ENCODE results near the gene NKTR. TPM values are rescaled to one million over a fixed set of nuclear protein-coding genes. Genes with fewer than 3 reads are reported as not detected.
A peak's percentile ranks its signal among the peaks of the same experiment; 100 is the strongest.

The NKTR gene
- total RNA-seq, 1 experiment from 2014 or later = 89.3 TPM

GRCh38 chr3:42667096-42667522, 66.6 kb downstream of the NKTR start:
- TF ChIP-seq ZNF425 (CRISPR knock-in tag; conservative IDR thresholded peaks at IDR 0.05) (no peak), SMAD3 (CRISPR knock-in tag; IDR thresholded peaks at IDR 0.05; ENCODE audit: borderline replicate concordance) (no peak), ATF6 (CRISPR knock-in tag; IDR thresholded peaks at IDR 0.05) (no peak), TP53 (CRISPR knock-in tag; IDR thresholded peaks at IDR 0.05) (no peak), CTCF (IDR thresholded peaks at IDR 0.05) (no peak), SMAD4 (CRISPR knock-in tag; IDR thresholded peaks at IDR 0.05) (no peak)
- Mint-ChIP-seq H3K27me3 (ENCODE audit: low read depth) (peaks cover 3% of the 10 kb centered on the region), H3K27ac (no peak overlapping the region), H3K36me3 (no peaks in the 10 kb centered on the region), H3K4me1 (peaks cover 8% of the 10 kb centered on the region), H3K9me3 (peaks cover 14% of the 10 kb centered on the region), H3K4me3 (no peak overlapping the region)
- CTCF ChIA-PET = no interaction called here
- POLR2A ChIA-PET = no interaction called here
- DNase-seq (ENCODE audit: low spot score) = no peak
- ATAC-seq = no peak

GRCh38 chr3:42667523-42668412, 67.3 kb downstream of the NKTR start:
- Mint-ChIP-seq H3K9me3 (peaks cover 14% of the 10 kb centered on the region), H3K27me3 (ENCODE audit: low read depth) (peaks cover 6% of the 10 kb centered on the region), H3K4me1 (peaks cover 8% of the 10 kb centered on the region), H3K36me3 (no peaks in the 10 kb centered on the region), H3K4me3 (no peak overlapping the region), H3K27ac (no peak overlapping the region)
- TF ChIP-seq ERG (CRISPR knock-in tag; IDR thresholded peaks at IDR 0.05) (no peak), ATF6 (CRISPR knock-in tag; IDR thresholded peaks at IDR 0.05) (no peak), ZNF281 (CRISPR knock-in tag; IDR thresholded peaks at IDR 0.05) (0 out of 2 replicates have a peak, but pooled peaks have one; percentile 30)
- ATAC-seq (no peak), DNase-seq (ENCODE audit: low spot score) (no peak)
- POLR2A ChIA-PET = interaction anchor here (1.0 kb wide), 1 partner anchor 8 kb away, joined by 3 read pairs; no protein-coding TSS in a partner anchor
- CTCF ChIA-PET = interaction anchor here (0.5 kb wide), 1 partner anchor 162 kb away, joined by 3 read pairs; no protein-coding TSS in a partner anchor
